ENCODE data around the gene REPS2. TPM values are rescaled to one million over a fixed set of nuclear protein-coding genes. Genes with fewer than 3 reads are reported as not detected.
"Not testable (repeated sequence)": the region's sequence is repeated elsewhere in the genome, so short reads cannot be mapped to it uniquely, and the experiment has no call there.

The REPS2 gene
- not detected in 2 replicates for total RNA-seq

DNA sequence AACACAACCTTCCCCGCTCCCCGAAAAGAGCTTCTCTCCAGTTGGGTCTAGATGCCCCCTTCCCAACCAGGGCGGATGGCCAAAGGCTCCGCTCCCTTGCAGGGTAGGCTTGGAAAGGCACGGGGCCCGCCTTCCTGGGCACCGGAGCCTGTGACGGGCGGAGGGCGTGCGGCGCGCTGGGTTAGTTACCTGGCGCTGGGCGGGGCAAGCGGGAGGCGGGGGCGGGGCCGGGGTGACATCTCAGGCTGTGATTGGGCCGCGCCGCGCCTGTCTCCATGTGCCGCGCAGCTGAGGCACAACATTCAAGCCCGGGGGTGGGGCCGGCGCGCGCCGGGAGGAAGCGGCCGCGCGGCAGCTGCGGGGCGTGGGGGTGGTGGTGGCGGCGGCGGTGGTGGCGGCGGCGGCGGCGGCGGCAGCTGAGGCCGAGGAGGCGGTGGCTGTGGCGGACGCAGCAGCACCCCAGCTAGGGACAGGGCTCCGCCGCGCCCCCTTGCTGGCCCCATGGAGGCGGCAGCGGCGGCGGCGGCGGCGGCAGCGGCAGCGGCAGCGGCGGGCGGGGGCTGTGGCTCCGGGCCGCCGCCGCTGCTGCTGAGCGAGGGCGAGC lies at the start of gene REPS2:
REPS2 (plus strand) TSS at position 298 of the 604 bp plus-strand sequence; CDS start at position 502, 204 bp downstream.
- intact Hi-C loops (cut with micrococcal nuclease), result loop anchor here (1.0 to 10.0 kb wide), 7 partner anchors 63 to 1478 kb away; partner anchors contain the start of genes AP1S2, CDKL5, RBBP7 and SYAP1

DNA sequence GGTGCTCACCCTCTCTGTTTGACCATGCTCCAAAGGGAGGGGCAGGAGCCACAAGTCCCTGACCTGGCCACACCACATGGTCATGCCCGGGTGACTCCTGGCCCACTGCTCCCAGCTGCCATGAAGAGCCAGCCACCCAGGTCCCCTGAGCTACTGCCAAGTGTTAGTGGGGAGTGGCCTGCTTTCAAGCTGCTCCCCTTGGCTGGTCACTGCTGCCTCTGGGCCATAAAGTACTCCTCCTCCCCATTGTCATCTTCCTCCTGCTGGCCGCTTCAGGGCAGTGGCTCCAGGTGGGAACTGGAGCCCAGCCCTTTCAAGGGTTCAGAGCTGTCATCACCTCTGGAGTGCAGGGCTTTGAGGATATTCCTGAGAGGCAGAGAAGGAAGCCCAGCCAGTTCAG lies 49.0 kb upstream of the REPS2 start:
- intact Hi-C loops (cut with micrococcal nuclease), result no loop called here

DNA sequence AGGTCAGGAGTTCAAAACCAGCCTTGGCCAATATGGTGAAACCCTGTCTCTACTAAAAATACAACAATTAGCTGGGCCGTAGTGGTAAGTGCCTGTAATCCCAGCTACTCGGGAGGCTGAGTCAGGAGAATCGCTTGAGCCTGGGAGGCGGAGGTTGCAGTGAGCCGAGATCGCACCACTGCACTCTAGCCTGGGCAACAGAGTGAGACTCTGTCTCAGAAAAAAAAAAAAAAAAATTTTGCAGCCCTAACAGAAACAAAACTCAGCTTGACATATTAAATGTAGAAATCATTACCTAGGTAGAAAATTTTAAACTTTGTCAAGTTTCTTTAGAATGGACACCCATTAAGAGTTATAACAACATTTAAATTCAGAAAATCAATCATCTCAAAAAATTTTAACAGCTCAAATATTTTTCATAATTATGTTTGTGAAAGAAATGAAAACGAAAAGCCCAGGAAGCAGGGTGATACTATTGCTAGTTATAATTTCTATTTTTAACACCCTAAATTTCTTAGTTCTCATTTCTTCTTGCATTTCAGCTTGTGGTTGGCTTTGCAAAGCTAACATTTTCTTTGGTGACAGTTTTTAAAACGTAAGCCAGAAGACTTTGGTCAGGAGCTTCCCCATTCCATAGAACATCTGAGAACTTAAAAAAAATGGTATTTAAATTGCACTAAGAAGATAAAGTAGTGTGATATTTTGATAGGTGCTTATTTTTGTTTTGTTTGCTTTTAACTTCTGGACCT lies 43.0 kb upstream of the REPS2 start:
- intact Hi-C loops (cut with micrococcal nuclease), result no loop called here

DNA sequence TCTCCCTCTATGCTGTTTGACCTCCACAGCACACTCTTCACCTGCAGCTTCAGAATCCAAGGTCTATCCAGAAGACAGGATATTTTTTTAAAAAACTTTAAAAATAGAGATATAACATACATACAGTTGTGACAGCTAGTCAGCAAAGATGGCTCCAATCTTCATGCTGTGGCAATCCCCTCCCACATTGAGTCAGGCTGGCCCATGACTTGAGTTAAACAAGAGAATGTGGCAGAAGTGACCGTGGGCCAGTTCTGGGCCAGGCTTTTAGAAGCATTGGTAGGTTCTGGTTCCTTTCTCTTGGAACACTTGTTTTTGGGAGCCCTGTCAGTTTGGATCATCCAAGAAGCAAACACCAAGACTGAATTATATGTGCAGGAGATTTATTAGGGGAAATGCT lies 36.1 kb upstream of the REPS2 start:
- intact Hi-C loops (cut with micrococcal nuclease), result no loop called here

DNA sequence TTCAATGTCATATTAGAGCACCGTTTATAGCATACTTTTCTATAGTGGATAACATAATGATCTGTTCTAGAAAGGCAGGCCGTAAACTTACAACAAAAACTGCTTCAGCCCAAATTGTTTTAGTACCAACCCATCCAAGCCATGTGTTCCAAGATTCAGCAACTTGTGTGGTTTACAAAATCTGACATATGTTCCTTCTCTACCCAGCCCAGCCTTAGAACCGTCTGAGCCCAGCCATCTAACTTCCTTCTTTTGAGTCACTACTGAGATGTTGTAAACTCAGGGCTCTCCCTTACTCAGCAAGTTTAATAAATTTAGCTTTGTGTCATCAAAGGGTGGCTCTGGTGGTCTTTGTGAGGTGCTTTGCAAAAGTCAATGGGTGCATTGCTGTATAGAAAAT lies 32.4 kb upstream of the REPS2 start:
- intact Hi-C loops (cut with micrococcal nuclease), result no loop called here

DNA sequence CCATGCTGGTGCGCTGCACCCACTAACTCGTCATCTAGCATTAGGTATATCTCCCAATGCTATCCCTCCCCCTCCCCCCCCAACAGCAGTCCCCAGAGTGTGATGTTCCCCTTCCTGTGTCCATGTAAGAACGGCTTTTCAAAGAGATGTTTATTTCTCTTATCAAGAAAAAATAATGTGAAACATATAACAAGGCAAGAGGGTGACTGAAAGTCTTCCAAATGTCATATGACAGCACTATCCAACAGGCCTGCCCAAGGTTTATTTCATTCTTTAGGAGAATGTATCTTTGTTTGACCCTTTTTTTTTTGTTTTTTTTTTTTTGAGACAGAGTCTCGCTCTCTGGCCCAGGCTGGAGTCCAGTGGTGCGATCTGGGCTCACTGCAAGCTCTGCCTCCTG lies 29.9 kb upstream of the REPS2 start:
- intact Hi-C loops (cut with micrococcal nuclease), result no loop called here

DNA sequence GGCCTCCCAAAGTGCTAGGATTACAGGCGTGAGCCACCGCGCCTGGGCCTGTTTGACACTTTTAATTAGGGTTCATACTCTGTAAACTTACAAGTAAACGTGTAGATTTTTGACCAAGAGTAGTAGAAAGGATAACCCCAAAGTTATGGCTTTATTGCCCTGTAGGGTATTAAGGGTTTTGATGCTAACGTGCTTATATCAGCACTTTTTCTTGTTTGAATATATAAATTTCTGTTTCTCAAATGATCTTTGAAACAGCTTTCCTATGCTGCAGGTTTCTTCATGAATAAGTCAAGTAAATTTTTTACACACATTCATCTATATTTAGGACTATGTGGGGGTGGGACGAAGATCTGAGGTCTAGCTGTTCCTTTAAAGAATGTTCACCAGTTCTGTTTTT lies 29.3 kb upstream of the REPS2 start:
- intact Hi-C loops (cut with micrococcal nuclease), result no loop called here

DNA sequence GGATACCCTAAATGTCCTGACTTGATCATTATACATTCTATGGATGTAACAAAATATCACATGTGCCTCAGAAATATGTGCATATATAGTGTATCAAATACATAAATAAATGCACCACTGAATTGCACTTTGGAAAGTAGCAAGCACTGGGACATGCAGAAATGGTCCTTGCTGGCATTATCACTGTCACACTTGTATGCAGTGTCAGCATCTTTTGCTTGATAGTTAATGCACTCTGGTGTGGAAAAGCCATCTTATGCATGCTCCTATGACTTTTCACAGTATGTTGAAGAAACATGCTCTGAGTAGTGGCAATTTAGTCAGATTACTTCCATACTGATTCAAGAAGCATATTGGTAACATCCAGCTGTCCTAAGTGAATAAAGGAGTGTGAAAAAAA lies 27.5 kb upstream of the REPS2 start:
- intact Hi-C loops (cut with micrococcal nuclease), result no loop called here

DNA sequence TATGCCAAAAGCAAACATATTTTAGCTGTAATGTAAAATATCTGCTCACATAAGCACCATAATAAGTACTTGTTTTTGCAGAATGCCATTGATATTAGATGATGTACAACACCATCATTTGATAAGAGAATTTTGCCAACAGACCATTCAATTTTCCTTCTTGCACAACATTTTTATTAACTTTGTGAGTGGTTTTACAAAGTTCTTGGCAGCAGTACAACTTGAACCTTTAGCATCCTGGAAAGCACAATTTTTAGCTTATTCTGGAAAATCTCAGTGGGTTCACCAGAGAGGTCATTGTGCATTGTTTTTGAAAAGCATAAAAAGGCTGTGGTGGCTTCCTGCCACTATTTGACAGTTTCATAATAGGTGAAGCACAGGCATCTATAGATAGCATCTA lies 26.4 kb upstream of the REPS2 start:
- intact Hi-C loops (cut with micrococcal nuclease), result no loop called here

DNA sequence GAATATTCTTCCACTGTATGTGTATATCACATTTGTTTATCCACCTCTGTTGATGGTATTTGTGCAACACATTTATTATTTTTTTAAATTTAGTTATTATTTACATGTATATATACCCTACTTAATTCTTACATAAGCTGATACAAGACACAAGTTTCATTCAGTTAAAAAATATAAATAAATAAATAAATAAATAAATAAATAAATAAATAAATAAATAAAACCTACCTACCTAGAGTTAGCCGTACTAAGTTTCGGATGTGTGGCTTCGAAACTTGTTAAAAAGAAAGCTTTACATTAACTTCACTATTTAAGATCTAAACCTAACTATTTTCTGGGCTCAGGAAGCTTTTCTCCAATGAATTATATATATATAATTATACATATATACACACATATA lies 23.3 kb upstream of the REPS2 start:
- intact Hi-C loops (cut with micrococcal nuclease), result no loop called here

DNA sequence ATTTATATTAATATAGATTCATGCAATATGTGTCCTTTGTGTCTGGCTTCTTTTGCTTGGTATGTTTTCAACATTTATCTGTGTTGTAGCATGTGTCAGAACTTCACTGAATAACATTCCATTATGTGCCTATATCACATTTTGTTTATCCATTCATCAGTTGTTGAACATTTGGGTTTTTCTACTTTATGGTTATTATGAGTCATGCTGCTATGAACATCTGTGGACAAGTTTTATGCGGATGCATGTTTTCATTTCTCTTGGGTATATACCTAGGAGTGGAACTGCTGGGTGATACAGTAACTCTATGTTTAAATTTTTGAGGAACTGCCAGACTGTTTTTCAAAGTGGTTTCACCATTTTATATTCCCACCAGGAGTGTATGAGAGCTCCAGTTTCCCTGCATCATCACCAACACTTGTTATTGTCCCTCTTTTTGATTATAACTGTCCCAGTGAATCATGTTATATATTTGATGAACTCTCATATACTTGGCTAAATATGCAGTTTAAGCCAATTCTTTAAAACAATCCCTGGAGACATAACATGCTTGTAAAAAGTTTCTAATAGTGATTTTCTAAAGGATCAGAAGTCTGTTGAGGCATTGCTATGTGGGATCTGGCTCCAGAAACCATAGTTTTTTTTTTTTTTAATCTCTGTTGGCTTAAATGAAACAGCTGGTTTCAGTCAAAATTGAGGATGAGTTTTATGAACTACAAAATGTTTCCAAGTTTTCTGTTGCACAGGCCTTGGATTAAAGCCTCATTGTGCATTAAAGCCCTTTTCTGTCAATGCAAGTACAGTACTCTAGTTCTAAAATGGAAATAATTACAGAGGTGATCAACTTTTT lies 21.6 kb upstream of the REPS2 start:
- intact Hi-C loops (cut with micrococcal nuclease), result no loop called here

DNA sequence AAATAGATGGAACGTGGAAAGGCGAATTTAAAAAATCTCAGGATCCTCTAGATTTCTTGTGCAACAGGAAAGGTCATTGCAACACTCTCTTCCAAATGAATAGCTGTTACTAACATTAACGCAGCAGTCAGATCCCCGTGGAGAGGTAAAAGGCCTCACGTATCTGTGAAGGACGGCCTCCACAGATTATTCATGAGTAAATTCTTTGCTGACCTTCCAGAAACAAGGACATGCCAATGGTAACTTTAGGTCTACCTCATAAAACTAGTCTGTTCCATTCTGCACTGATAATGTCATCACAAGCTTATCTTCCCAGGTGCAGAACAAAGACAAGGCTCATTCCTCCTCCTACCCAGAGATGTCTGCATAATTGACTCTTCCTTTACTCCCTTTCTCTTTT lies 16.1 kb upstream of the REPS2 start:
- intact Hi-C loops (cut with micrococcal nuclease), result no loop called here

DNA sequence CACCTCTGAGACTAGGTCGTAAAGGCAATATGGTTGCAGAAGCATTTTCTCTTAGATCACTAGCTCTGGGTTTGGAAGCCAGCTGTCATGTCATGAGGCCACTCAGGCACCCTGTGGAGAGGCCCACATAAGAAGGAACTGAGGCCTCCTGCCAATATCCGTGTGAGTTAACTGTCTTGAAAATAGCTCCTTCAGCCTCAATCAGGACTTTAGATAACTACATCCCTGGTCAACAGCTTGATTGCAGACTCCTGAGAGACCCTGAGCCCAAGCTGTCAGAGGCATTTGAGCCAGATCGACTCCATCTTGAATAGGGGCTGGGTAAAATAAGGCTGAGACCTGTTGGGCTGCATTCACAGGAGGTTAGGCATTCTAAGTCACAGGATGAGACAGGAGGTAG lies 15.1 kb upstream of the REPS2 start:
- intact Hi-C loops (cut with micrococcal nuclease), result no loop called here

DNA sequence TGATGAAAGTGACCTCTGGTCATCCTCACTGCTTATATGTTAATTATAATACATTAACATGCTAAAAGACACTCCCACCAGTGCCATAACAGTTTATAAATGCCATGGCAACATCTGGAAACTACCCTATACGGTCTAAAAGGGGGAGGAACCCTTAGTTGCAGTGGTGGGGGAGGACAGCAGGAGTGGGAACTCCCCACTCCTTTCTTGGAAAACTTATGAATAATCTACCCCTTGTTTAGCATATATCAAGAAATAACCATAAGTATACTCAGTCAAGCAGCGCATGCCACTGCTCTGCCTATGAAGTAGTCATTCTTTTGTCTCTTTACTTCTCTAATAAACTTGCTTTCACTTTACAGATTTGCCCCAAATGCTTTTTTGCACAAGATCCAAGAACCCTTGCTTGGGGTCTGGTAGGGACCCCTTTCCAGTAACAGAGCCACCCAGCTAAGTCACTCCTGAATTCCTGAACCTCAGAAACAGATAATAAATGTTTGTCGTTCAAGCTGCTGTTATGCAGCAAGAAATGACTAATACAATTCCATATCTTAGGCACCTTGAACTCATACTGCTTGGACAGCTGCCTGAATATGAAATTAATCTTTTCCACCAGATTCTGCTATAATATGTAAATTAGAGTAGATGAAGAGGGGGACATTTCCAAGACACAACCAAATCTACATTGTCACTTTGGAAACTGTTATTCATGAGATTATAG lies 14.4 kb upstream of the REPS2 start:
- intact Hi-C loops (cut with micrococcal nuclease), result no loop called here

DNA sequence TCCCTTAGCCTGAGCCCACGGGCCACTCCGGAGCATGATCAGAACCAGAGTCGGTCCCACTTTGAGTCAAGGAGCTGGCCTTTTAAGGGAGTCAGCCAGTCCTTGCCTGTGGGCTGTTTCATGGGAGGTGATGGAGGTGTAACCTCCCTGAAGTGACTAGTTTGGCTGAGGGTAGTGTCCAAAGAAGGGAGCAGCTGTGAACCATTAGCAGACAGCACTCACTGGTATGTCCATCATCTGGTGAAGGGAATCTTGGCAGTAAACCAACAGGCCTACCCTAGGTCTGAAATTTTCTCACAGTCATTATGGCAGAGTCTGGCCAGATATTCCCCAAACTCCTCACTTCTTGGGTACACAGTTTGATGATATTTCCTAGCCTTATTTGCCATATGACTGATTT lies 12.3 kb upstream of the REPS2 start:
- intact Hi-C loops (cut with micrococcal nuclease), result no loop called here

DNA sequence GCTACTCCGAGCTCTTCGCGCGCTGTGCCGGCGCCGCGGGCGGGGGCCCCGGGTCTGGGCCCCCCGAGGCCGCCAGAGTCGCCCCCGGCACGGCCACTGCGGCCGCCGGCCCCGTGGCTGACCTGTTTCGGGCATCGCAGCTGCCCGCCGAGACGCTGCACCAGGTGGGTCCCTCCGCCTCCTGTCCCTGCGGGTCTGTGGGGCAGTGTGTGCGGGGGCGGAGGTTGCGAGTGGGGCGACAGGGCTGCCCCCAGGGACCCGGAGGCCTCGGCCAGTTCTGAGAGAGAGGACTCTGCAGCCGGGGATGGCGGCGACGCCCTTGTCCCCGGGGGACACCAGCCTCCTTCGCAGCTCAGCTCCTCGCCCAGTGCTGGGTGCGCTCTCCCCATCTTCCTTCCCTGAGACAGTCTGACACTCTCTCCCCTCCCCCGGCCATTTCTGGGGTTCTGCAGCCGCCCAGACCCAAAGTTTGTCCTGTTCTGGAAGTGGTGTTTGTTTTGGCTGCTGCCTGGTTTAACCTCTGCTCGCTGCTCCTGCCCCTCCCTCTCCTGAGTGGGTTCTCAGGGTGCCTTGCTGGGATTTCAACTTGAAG lies 609 bp downstream of the REPS2 start:
- intact Hi-C loops (cut with micrococcal nuclease), result loop anchor here (1.0 to 10.0 kb wide), 7 partner anchors 64 to 1478 kb away; partner anchors contain the start of genes AP1S2, CDKL5, RBBP7 and SYAP1

DNA sequence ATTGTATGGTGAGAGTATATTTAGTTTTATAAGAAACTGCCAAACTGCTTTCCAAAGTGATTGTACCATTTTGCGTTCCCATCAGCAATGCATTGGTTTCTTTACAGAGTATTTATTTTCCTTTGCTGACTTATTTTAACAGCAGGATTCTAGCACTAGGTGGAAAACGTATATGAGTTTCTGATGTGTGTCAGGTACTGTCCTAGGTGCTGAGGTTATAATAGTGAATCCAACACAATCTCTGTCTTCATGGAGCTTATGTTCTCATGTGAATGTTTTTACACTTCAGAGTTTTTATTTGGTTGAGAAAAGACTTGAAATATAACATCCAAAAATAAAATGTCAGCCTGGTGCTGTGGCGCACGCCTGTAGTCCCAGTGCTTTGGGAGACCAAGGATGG lies 4.0 kb downstream of the REPS2 start:
- intact Hi-C loops (cut with micrococcal nuclease), result no loop called here

DNA sequence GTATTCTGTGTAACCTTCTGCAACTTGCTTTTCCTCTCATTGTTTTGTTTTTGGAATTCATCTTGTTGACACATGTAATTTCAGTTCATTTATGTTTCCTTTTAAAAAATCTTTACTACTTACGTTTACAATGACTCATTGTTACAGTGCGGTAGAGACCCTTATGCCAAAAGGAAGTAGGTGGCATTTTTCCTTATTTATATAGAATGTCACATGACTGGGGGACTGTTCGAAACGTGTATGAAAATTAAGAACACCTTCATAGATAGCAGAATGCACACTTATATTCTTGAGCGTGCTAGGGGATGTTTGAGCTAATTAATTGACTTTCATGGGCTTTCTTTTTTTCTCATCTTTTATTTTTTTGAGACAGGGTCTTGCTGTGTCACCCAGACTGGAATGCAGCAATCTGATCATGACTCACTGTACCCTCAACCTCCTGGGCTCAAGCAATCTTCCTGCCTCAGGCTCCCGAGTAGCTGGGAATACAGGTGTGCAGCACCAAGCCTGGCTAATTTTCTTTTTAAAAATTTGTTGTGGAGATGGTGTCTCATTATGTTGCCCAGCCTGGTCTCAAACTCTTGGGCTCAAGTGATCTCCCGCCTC lies 7.3 kb downstream of the REPS2 start:
- intact Hi-C loops (cut with micrococcal nuclease), result no loop called here

DNA sequence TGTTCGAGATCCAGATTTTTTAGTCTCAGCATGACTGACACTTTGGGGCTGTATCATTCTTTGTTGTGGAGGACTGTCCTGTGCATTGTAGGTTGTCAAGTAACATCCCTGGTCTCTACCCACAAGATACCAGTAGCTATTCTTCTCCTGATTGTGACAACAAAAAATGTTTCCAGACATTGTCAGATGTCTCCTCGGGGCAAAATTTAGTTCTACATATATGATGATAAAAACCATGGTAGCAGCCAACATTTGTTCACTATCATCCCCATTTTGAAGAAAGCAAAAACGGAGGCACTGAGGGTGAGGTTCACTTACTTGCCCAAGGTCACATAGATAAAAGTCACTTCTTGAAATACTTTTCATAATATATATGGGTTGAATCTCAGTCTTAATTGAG lies 11.3 kb downstream of the REPS2 start:
- intact Hi-C loops (cut with micrococcal nuclease), result no loop called here

DNA sequence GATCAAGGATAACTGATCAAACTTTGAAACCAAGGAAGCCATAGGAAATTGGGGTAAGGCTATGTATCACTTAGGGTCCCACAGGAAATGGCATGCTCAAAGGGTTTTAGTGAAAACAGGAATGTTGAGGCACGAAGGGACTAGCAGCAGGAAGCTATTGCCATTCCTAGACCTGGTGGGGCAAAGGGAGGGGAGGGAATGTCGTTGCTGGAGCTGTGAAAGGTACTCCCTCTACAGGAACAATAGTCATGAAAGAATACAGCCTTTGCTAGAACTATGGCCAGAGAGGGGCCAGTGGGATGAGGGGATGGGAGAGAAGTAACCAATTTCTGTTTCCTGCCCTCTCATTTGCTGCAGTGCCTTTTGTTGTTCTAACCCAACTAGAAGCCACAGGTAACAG lies 11.9 kb downstream of the REPS2 start:
- intact Hi-C loops (cut with micrococcal nuclease), result no loop called here

DNA sequence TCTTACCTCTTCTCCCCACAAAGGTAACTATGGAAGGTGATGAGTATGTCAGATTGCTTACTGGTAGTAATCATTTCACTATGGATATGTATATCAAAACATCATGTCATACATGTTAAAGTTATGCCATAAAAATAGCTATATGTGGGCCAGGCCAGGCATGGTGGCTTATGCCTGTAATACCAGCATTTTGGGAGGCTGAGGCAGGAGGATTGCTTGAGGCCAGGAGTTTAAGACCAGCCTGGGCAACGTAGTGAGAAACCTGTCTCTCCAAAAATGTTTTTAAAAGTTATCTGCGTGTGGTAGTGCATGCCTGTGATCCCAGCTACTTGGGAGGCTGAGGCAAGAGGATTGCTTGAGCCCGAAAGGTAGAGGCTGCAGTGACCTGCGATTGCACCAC lies 16.2 kb downstream of the REPS2 start:
- intact Hi-C loops (cut with micrococcal nuclease), result not testable (repeated sequence)
